ENCODE measurements around the gene FGF12.

GRCh38 chr3:192444791-192445106 lies 282.6 kb downstream of the FGF12 start:
- TF ChIP-seq, protein P1, sequence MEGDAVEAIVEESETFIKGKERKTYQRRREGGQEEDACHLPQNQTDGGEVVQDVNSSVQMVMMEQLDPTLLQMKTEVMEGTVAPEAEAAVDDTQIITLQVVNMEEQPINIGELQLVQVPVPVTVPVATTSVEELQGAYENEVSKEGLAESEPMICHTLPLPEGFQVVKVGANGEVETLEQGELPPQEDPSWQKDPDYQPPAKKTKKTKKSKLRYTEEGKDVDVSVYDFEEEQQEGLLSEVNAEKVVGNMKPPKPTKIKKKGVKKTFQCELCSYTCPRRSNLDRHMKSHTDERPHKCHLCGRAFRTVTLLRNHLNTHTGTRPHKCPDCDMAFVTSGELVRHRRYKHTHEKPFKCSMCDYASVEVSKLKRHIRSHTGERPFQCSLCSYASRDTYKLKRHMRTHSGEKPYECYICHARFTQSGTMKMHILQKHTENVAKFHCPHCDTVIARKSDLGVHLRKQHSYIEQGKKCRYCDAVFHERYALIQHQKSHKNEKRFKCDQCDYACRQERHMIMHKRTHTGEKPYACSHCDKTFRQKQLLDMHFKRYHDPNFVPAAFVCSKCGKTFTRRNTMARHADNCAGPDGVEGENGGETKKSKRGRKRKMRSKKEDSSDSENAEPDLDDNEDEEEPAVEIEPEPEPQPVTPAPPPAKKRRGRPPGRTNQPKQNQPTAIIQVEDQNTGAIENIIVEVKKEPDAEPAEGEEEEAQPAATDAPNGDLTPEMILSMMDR (IDR thresholded peaks at IDR 0.05; ENCODE audit: insufficient read depth, low read length, poor library complexity, severe bottlenecking) = no peak
- no peak for TF ChIP-seq EZH2phosphoT487 (conservative IDR thresholded peaks at IDR 0.05; ENCODE audit: low read length)

Data from SU-DHL-6 (cell line).